ENCODE measurements around the gene PRKCE. TPM values are rescaled to one million over a fixed set of nuclear protein-coding genes. Genes with fewer than 3 reads are reported as not detected.

Gene PRKCE
- total and polyA plus RNA-seq, 2 of the 8 experiments (the other 6 are each of a cell fraction or from before 2014, with no cell fraction given): 0.54 to 2.1 TPM

DNA sequence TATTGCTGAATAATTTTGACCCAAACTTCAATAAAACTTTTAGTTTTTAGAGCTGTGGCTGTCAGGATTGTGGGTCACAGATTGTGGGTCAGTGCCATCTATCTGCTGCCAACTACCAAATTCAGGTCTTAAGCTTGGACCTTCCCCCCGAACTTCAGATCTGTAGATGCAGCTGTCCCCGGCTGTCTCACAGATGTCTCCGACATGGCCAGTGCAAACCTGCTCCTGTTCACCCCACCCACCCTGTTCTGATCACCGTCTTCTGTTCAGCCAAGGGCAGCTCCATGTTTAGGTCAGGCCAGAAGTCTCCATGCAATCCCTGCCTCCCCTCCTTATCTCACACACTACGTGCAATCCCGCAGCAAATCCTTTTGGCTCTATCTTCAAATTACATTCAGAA, 175.0 kb downstream of the PRKCE start:
- no peak overlapping the region for H2AK5ac ChIP-seq (ENCODE audit: low read depth, low read length)
- H2BK5ac ChIP-seq (ENCODE audit: low read depth, low read length): no peak overlapping the region
- ChIA-PET CTCF (ENCODE audit: partially characterized antibody) (interaction anchor here (0.8 to 1.0 kb wide), 2 partner anchors 22 to 29 kb away, joined by 3 read pairs; no protein-coding TSS in a partner anchor), POLR2A (ENCODE audit: partially characterized antibody) (no interaction called here)
- no peaks in the 10 kb centered on the region for H4K20me1 ChIP-seq (replicated peaks in 1 of 2; ENCODE audit: control insufficient read depth in 1 of 2, insufficient read depth in 2 of 2, low read length in 2 of 2)
- DNase-seq (ENCODE audit: low read depth in 1 of 2, low spot score in 2 of 2): no peak
- no peak overlapping the region for H2BK20ac ChIP-seq (ENCODE audit: low read length)
- H2BK15ac ChIP-seq (ENCODE audit: low read length): no peak overlapping the region
- no peak overlapping the region for H3K9ac ChIP-seq (replicated peaks in 1 of 4; ENCODE audit: extremely low read depth in 1 of 4, low read depth in 3 of 4, low read length in 3 of 4)
- H3K79me2 ChIP-seq (ENCODE audit: control insufficient read depth in 1 of 2, insufficient read depth in 2 of 2, low read length in 2 of 2): no peaks in the 10 kb centered on the region
- no peak overlapping the region for H3K27ac ChIP-seq (ENCODE audit: low read depth, low read length)
- no peaks in the 10 kb centered on the region for H3K36me3 ChIP-seq (ENCODE audit: control insufficient read depth in 2 of 4, insufficient read depth in 4 of 4, low read length in 3 of 4)
- no peak overlapping the region for H4K5ac ChIP-seq (ENCODE audit: insufficient read length, low read depth, low read length)
- no peak overlapping the region for H4K91ac ChIP-seq (replicated peaks; ENCODE audit: insufficient read length, low read length)
- H2BK120ac ChIP-seq (replicated peaks; ENCODE audit: low read depth, low read length): no peak overlapping the region
- FAIRE-seq: no peak
- H3K9me3 ChIP-seq (ENCODE audit: insufficient read depth in 2 of 2, low read depth in 1 of 2, low read length in 1 of 2): peaks cover 0 to 11% of the 10 kb centered on the region in 2 experiments; a peak in 2 of 4 replicates
- H2BK12ac ChIP-seq (ENCODE audit: low read depth, low read length): no peak overlapping the region
- no peak overlapping the region for H3K56ac ChIP-seq (replicated peaks; ENCODE audit: insufficient read length, low read depth, low read length)
- H3K23ac ChIP-seq (ENCODE audit: insufficient read length): no peak overlapping the region
- H3K23me2 ChIP-seq (ENCODE audit: low read depth, low read length): no peaks in the 10 kb centered on the region
- H3K27me3 ChIP-seq (replicated peaks in 1 of 4; ENCODE audit: control insufficient read depth in 3 of 4, extremely low read depth in 1 of 4, insufficient read depth in 3 of 4, low read length in 3 of 4): no peaks in the 10 kb centered on the region
- H4K8ac ChIP-seq (ENCODE audit: extremely low read depth, insufficient read depth, low read length): no peak overlapping the region
- peaks cover 0 to 2% (median 0%) of the 10 kb centered on the region in 4 experiments; a peak in 1 of 7 replicates for H3K4me1 ChIP-seq (replicated peaks in 1 of 4; ENCODE audit: control insufficient read depth in 3 of 4, insufficient read depth in 4 of 4, low read length in 3 of 4)
- H3K14ac ChIP-seq (ENCODE audit: insufficient read length): no peak overlapping the region
- TF ChIP-seq JUND (IDR thresholded peaks at IDR 0.05; ENCODE audit: low read length): no peak
- no peak for TF ChIP-seq GTF2F1 (IDR thresholded peaks at IDR 0.05; ENCODE audit: borderline replicate concordance, low read depth, low read length)
- no peak for TF ChIP-seq TAF7 (optimal IDR thresholded peaks at IDR 0.05; ENCODE audit: borderline replicate concordance, low read depth, low read length)
- TF ChIP-seq KDM5A (IDR thresholded peaks at IDR 0.05; ENCODE audit: low read length): no peak
- no peak for TF ChIP-seq TAF1 (IDR thresholded peaks at IDR 0.05; ENCODE audit: low read depth, low read length)
- TF ChIP-seq, protein P1, sequence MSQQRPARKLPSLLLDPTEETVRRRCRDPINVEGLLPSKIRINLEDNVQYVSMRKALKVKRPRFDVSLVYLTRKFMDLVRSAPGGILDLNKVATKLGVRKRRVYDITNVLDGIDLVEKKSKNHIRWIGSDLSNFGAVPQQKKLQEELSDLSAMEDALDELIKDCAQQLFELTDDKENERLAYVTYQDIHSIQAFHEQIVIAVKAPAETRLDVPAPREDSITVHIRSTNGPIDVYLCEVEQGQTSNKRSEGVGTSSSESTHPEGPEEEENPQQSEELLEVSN (IDR thresholded peaks at IDR 0.05): no peak
- no peak for TF ChIP-seq ZNF274 (IDR thresholded peaks at IDR 0.05; ENCODE audit: borderline replicate concordance, extremely low read depth, low read length)
- TF ChIP-seq NRF1 (IDR thresholded peaks at IDR 0.05; ENCODE audit: low read depth, low read length): no peak
- no peak for TF ChIP-seq JUN (IDR thresholded peaks at IDR 0.05; ENCODE audit: low read depth, low read length)
- no peak for TF ChIP-seq HDAC6 (IDR thresholded peaks at IDR 0.05; ENCODE audit: low read depth, low read length)
- no peak for TF ChIP-seq NANOG (IDR thresholded peaks at IDR 0.05; ENCODE audit: insufficient read depth, low read depth, low read length, poor library complexity, severe bottlenecking)
- no peak for TF ChIP-seq MAFK (IDR thresholded peaks at IDR 0.05; ENCODE audit: low read depth, low read length)
- no peak for TF ChIP-seq BACH1 (IDR thresholded peaks at IDR 0.05; ENCODE audit: low read length)
- TF ChIP-seq RFX5 (IDR thresholded peaks at IDR 0.05; ENCODE audit: borderline replicate concordance, low read depth, low read length): no peak
- no peak overlapping the region for H3K18ac ChIP-seq (ENCODE audit: extremely low read depth, low read length)
- H3K4me2 ChIP-seq (ENCODE audit: insufficient read depth in 1 of 2, low read depth in 2 of 2, low read length in 2 of 2): no peak overlapping the region
- no peak overlapping the region for H3K4ac ChIP-seq (replicated peaks; ENCODE audit: insufficient read length, low read depth, low read length)
- no peak overlapping the region for H2AFZ ChIP-seq (ENCODE audit: low read length)
- 90% methylated on average over 6 of the region's 6 CpGs; no CpG with 5 or more reads in 1 of the 2 experiments for WGBS, 2 experiments (ENCODE audit: extremely low coverage in 1 of 2, insufficient coverage in 1 of 2, insufficient read length in 1 of 2, insufficient replicate concordance in 2 of 2, low coverage in 1 of 2, low lambda C conversion rate in 2 of 2, missing lambda C conversion rate in 1 of 2)
- no peaks in the 10 kb centered on the region for H3K79me1 ChIP-seq (ENCODE audit: low read depth, low read length)
- H3K4me3 ChIP-seq (ENCODE audit: extremely low read depth in 1 of 4, insufficient read depth in 2 of 4, low read depth in 3 of 4, low read length in 4 of 4): no peak overlapping the region
